ENCODE measurements around the gene COL7A1. TPM values are rescaled to one million over a fixed set of nuclear protein-coding genes. Genes with fewer than 3 reads are reported as not detected.

Gene COL7A1
- total RNA-seq, 2 donors from 2014 or later, result 6.1 to 6.3 TPM

DNA sequence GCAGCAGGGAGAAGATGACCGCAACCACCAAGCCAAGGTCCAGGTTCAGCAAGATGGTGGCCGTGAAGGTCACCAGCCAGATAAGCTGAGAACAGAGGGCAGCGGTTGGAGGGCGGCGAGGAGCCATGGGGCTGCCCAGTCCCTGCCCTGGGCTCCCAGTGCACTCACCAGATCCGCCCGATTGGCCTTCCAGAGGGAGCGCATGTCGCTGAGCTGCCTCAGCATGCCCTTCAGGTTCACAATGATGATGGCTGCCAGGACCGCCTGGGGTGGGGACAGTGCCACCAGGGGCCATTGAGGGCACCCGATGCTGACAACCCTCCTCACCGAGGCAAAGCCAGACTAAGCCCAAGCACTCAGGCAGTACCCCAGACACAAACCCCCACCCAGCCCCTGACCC lies 34.8 kb upstream of the COL7A1 start:
- Mint-ChIP-seq H3K27me3 (no peaks in the 10 kb centered on the region), H3K4me1 (peaks cover 10% of the 10 kb centered on the region), H3K4me3 (no peak overlapping the region), H3K36me3 (ENCODE audit: low read depth) (peaks cover 46% of the 10 kb centered on the region), H3K9me3 (no peaks in the 10 kb centered on the region), H3K27ac (no peak overlapping the region)
- ATAC-seq (replicated peaks), result no peak

DNA sequence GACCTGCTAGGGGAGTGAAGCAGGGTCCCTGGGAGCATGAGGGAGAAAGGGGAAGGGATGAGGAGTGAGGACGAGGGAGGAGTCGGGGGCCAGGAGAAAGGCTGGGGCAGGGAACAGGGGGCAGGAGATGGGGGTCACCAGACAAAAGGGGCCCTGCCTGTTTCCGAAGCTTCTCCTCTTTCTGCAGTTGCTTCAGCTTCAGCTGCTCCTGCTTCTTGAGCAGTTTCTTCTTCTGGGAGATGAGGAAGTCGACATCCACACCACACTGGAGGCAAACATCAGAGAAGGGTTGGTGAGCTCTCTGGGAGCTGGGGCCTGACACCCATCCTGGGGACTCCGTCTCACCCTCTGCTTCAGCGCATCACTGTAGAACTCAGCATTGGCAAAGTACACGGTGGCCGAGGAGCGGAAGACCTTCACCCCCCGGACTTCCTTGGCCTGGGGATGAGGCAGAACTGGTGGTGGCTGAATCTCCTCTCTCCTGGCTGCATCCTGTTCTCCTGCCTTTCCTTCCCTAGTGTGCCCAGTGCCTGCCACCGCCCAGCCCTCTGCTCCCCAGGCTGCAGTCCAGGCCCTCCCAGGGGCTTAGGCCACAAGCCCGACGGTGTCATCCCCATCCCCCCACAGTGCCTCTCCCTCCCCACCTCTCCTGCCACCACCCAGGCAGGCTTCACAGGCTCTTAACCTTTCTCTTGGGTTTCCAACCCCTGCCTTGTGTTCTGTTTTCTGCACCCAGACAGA lies 33.3 kb upstream of the COL7A1 start:
- H3K9me3 Mint-ChIP-seq, result no peaks in the 10 kb centered on the region
- H3K27me3 Mint-ChIP-seq, result no peaks in the 10 kb centered on the region
- no peak overlapping the region for H3K4me3 Mint-ChIP-seq
- H3K4me1 Mint-ChIP-seq, result peaks cover 10% of the 10 kb centered on the region
- ATAC-seq (replicated peaks), result no peak
- no peak overlapping the region for H3K27ac Mint-ChIP-seq
- peaks cover 46% of the 10 kb centered on the region for H3K36me3 Mint-ChIP-seq (ENCODE audit: low read depth)

- ATAC-seq (replicated peaks), result no peak
- peaks cover 6% of the 10 kb centered on the region for H3K4me1 Mint-ChIP-seq
Observed at GRCh38 chr3:48625600-48625999, 30.5 kb upstream of the COL7A1 start.

DNA sequence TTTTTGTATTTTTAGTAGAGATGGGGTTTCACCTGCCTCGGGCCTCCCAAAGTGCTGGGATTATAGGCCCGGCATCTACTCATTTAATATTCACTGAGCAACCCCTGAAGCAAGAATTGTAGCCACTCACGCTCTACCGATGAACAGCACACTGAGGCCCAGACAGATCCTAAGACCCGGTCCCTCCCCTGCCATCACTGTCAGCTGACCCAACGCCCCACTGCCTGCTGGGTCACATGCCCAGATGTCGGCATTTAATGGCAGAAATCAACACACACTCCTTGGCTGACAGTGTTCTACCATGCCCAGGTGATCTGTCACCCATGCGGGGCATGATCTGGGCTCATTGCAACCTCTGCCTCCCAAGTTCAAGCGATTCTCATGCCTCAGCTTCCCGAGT lies 29.6 kb upstream of the COL7A1 start:
- Mint-ChIP-seq H3K9me3 (no peaks in the 10 kb centered on the region), H3K4me3 (no peak overlapping the region), H3K36me3 (ENCODE audit: low read depth) (peaks cover 35% of the 10 kb centered on the region), H3K4me1 (peaks cover 6% of the 10 kb centered on the region), H3K27ac (peak overlapping the region; percentile 70), H3K27me3 (no peaks in the 10 kb centered on the region)
- ATAC-seq (replicated peaks), result no peak

More at GRCh38 chr3:48625600-48625999, 30.5 kb upstream of the COL7A1 start:
- Mint-ChIP-seq H3K36me3 (ENCODE audit: low read depth) (peaks cover 35% of the 10 kb centered on the region), H3K4me3 (no peak overlapping the region), H3K27ac (no peak overlapping the region), H3K27me3 (no peaks in the 10 kb centered on the region), H3K9me3 (no peaks in the 10 kb centered on the region)

DNA sequence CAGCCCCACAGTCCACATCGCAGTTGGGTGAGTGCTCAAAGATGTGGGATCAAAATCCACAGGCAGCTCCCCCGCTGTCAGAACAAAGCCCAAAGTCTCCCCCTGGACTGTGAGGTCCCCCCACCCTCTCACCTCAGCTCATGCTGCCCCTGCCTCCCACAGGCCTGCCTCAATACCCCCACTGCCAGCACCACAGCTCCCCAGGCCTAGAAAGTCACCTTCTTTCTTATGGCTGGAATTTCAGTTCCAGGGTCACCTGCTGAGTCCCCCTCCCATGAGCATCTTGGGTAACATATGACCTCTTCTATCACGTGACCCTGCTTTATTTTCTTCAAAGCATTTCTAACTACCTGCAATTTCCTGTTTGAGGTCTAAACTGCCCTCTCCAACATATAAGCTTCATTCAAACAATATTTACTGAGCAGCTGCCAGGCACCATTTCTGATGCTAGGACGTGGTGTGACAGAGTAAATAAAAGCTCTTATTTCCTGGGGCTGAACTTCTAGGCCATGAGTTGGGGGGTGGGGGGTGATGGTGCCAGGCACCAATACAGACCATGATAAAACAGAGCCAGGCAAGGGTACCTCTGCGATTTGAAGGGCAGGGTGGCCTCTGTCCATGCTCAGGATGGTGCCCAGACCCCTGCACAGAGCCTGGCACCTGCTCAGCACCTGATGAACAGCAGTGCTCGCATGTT lies 28.9 kb upstream of the COL7A1 start:
- no peak overlapping the region for H3K4me3 Mint-ChIP-seq
- H3K27ac Mint-ChIP-seq, result peak overlapping the region; percentile 70
- H3K9me3 Mint-ChIP-seq, result no peaks in the 10 kb centered on the region
- peaks cover 6% of the 10 kb centered on the region for H3K4me1 Mint-ChIP-seq
- H3K27me3 Mint-ChIP-seq, result no peaks in the 10 kb centered on the region
- peaks cover 29% of the 10 kb centered on the region for H3K36me3 Mint-ChIP-seq (ENCODE audit: low read depth)
- no peak for ATAC-seq (replicated peaks)

- Mint-ChIP-seq H3K27ac (no peak within 1 kb of the TSS), H3K36me3 (ENCODE audit: low read depth) (peaks cover 3% of the 10 kb centered on the region), H3K27me3 (no peaks in the 10 kb centered on the region), H3K9me3 (peaks cover 6% of the 10 kb centered on the region), H3K4me3 (no peak within 1 kb of the TSS), H3K4me1 (no peaks in the 10 kb centered on the region)
- ATAC-seq (replicated peaks), result no peak
Observed at GRCh38 chr3:48621461-48621869, 26.3 kb upstream of the COL7A1 start, which contains the start of gene TMEM89. TMEM89 (minus strand) TSS chr3:48621769; CDS start chr3:48621756, 13 bp downstream.

DNA sequence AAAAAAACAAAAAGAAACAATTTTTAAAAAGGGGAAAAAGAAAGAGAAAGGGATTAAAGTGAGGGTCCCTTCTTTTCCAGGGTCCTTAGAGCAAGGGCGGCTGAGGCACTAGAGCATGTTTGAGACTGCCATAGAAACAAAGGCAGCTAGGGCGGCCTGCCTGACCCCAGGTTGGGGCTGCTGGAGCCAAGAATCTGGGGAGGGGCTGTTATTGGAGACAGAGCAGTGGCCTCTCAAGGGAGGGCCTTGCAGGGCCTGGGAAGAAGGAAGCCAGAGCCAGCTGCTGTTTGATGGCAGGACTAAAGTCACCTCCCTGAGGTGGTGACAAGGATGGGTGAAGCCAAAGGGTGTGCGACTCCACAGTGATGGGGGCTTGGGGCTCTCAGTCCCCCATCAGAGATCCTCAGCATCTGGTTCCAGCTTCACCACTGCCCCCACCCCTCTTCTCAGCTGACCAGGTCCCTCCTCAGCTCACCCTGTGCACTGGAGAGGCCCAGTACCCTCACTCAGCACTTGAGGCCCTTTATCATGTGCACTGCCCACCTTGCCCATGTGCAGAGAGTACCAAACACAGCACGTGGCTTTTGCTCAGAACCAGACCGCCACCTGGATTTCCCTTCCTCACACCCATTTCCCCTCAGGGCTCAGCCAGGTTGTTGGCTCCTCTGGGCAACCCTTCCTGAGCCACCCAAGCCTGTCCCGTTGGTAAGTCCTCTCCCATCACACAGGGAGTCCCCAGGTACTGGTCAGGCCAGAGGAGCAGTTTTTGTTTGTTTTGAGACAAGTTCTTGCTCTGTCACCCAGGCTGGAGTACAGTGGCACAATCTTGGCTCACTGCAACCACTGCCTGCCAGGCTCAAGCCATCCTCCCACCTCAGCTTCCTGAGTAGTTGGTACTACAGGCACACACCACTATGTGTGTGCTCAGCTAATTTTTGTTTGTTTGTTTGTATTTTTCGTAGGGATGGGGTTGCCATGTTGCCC lies 24.7 kb upstream of the COL7A1 start:
- H3K4me3 Mint-ChIP-seq, result no peak overlapping the region
- H3K4me1 Mint-ChIP-seq, result no peaks in the 10 kb centered on the region
- H3K27me3 Mint-ChIP-seq, result no peaks in the 10 kb centered on the region
- peaks cover 6% of the 10 kb centered on the region for H3K9me3 Mint-ChIP-seq
- H3K36me3 Mint-ChIP-seq (ENCODE audit: low read depth), result no peaks in the 10 kb centered on the region
- ATAC-seq (replicated peaks), result no peak
- no peak overlapping the region for H3K27ac Mint-ChIP-seq

GRCh38 chr3:48617559-48617958 lies 22.4 kb upstream of the COL7A1 start:
- Mint-ChIP-seq H3K4me3 (no peak overlapping the region), H3K27me3 (no peaks in the 10 kb centered on the region), H3K27ac (no peak overlapping the region), H3K9me3 (peaks cover 6% of the 10 kb centered on the region), H3K36me3 (ENCODE audit: low read depth) (no peaks in the 10 kb centered on the region), H3K4me1 (peaks cover 5% of the 10 kb centered on the region)
- ATAC-seq (replicated peaks), result no peak

- peaks cover 6% of the 10 kb centered on the region for H3K9me3 Mint-ChIP-seq
- H3K4me3 Mint-ChIP-seq, result peak overlapping the region; percentile 39
- H3K27ac Mint-ChIP-seq, result peak overlapping the region; percentile 74
- peaks cover 6% of the 10 kb centered on the region for H3K36me3 Mint-ChIP-seq (ENCODE audit: low read depth)
- no peaks in the 10 kb centered on the region for H3K27me3 Mint-ChIP-seq
- peaks cover 5% of the 10 kb centered on the region for H3K4me1 Mint-ChIP-seq
- ATAC-seq (replicated peaks), result peak; percentile 65
Observed at GRCh38 chr3:48614044-48614443, 18.9 kb upstream of the COL7A1 start.

GRCh38 chr3:48612309-48612708 lies 17.2 kb upstream of the COL7A1 start:
- H3K9me3 Mint-ChIP-seq, result peaks cover 3% of the 10 kb centered on the region
- no peak overlapping the region for H3K4me3 Mint-ChIP-seq
- H3K36me3 Mint-ChIP-seq (ENCODE audit: low read depth), result peaks cover 22% of the 10 kb centered on the region
- H3K27me3 Mint-ChIP-seq, result no peaks in the 10 kb centered on the region
- no peak overlapping the region for H3K27ac Mint-ChIP-seq
- no peak for ATAC-seq (replicated peaks)
- peaks cover 11% of the 10 kb centered on the region for H3K4me1 Mint-ChIP-seq

DNA sequence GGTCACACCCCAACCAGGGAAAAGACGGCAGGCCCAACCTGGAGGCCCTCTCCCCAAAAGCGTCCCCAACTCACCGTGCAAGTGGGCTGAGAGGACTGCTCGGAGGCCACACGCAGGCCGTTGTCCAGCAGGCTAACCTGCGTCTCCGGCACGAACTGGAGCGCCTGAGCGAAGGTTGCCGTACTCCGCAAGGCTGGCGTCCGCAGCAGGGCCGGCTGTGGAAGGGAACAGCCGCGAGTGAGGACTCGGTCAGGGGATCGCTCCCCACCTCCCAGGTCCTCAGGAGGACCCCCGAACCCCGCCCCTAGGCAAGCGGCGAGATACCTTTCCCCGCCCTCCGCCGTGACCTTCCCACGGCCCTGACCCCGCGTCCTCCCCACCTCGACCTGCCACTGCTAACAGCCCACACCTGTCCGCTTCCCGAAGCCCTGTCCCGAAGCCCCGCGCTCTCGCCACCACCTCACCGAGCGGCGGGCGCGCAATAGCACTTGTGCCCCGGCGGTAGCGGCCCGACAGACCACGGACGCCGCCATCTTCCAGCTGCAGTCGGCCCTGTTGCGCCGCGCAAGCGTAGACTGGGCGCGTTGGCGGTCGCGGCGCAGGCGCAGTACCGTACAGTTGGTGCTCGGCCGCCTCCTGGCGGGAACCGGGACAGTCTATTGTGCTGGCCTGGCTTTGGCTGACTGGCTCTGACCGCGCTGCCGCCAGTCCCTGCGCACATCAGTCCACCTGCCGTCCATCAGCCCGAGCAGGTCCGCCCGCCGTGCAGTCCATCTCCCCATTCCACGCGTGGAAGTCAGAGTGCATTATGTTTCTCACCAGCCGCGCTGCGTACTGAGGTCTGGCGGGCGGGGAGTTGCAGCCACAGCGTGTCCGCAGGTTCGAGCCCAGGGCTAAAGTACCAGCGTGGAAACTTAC lies 14.2 kb upstream of the COL7A1 start, which contains the start of gene UQCRC1:
UQCRC1 (minus strand) TSS at position 559 of the 918 bp plus-strand sequence; CDS start at position 533, 26 bp downstream.
- H3K36me3 Mint-ChIP-seq (ENCODE audit: low read depth), result peaks cover 50% of the 10 kb centered on the region
- peak; percentile 97 for ATAC-seq (replicated peaks)
- no peaks in the 10 kb centered on the region for H3K27me3 Mint-ChIP-seq
- peak within 1 kb of the TSS; percentile 95 for H3K4me3 Mint-ChIP-seq
- H3K27ac Mint-ChIP-seq, result peak within 1 kb of the TSS; percentile 94
- peaks cover 11% of the 10 kb centered on the region for H3K4me1 Mint-ChIP-seq
- no peaks in the 10 kb centered on the region for H3K9me3 Mint-ChIP-seq

DNA sequence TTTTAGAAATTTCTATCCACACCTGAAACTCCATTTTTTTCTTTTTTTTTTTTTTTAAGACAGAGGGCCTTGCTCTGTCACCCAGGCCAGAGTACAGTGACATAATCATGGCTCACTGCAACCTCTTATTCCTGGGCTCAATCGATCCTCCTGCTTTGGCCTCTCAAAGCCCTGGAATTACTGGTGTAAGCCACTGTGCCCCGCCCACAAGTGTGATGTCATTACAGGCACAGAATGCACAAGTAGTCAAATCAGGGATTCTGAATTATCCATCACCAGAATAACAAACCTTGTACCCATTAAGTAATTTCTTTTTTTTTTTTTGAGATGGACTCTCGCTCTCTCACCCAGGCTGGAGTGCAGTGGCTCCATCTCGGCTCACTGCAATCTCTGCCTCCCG lies 12.4 kb upstream of the COL7A1 start:
- Mint-ChIP-seq H3K4me3 (peak overlapping the region; percentile 95), H3K36me3 (ENCODE audit: low read depth) (peaks cover 69% of the 10 kb centered on the region), H3K9me3 (no peaks in the 10 kb centered on the region), H3K27ac (no peak overlapping the region), H3K27me3 (no peaks in the 10 kb centered on the region), H3K4me1 (peaks cover 6% of the 10 kb centered on the region)
- ATAC-seq (replicated peaks), result no peak

DNA sequence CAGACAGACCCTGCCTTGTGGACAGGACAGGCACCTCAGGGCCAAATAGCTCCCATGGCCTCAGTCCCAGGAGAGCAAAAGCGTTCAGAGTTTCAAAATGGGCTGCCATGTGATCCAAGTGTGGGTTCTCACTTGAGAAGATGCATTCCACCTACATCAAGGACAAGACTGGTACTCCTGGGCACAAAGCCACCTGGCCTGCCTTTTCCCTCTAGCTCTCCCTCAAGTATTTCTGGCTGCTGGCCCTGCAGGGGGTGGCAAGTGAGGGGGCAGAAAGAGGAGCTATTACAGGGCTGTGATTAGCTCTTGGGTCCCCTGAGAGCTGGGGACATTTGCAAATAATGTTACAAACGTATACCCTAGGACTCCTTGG lies 6.5 kb upstream of the COL7A1 start:
- peaks cover 81% of the 10 kb centered on the region for H3K36me3 Mint-ChIP-seq (ENCODE audit: low read depth)
- no peak for ATAC-seq (replicated peaks)
- no peaks in the 10 kb centered on the region for H3K9me3 Mint-ChIP-seq
- H3K4me3 Mint-ChIP-seq, result no peak overlapping the region
- no peak overlapping the region for H3K27ac Mint-ChIP-seq
- H3K27me3 Mint-ChIP-seq, result no peaks in the 10 kb centered on the region
- H3K4me1 Mint-ChIP-seq, result no peaks in the 10 kb centered on the region

All from activated T-helper 17 cell treated with anti-CD3 and anti-CD28 coated beads, Interleukin-2, amount 50 U/mL, for 72 hours (primary cell).